HFFc6 (cell line): ENCODE data around the gene GARIN3. TPM values are rescaled to one million over a fixed set of nuclear protein-coding genes. Genes with fewer than 3 reads are reported as not detected.
"Not testable (repeated sequence)": the region's sequence is repeated elsewhere in the genome, so short reads cannot be mapped to it uniquely, and the experiment has no call there.

Experiments
- DNase-seq: peaks from one replicate; pipeline ENCODE4 v3.0.0-alpha.2; 2018
- H3K27ac Mint-ChIP-seq: 2 replicates; pipeline ENCODE4 v1.8.0; 2020; ENCODE audit warnings: mild to moderate bottlenecking, mixed read lengths
- H3K27me3 Mint-ChIP-seq: 2 replicates; pipeline ENCODE4 v1.8.0; 2021; ENCODE audit warnings: mild to moderate bottlenecking, moderate library complexity, mixed read lengths; ENCODE audit not compliant: insufficient read depth
- H3K36me3 Mint-ChIP-seq: 2 replicates; pipeline ENCODE4 v1.8.0; 2021; ENCODE audit warnings: low read depth, mixed read lengths
- H3K4me1 Mint-ChIP-seq: 2 replicates; pipeline ENCODE4 v1.8.0; 2020; ENCODE audit warnings: low read depth, mixed read lengths
- H3K4me3 Mint-ChIP-seq: 2 replicates; pipeline ENCODE4 v1.8.0; 2020; ENCODE audit warnings: mild to moderate bottlenecking, moderate library complexity, mixed read lengths
- H3K9me3 Mint-ChIP-seq: 2 replicates; pipeline ENCODE4 v1.8.0; 2020; ENCODE audit warnings: mild to moderate bottlenecking, mixed read lengths
- CTCF ChIP-seq: fragments of 200-600 bp; sonication (generic); IDR thresholded peaks from 2 replicates; pipeline ENCODE4 v1.5.0; 2021; ENCODE audit warnings: antibody characterized with exemption, mild to moderate bottlenecking
- total RNA-seq, 6 experiments: library from RNA; stranded (reverse); fragmentation: NEBNext Ultra II Directional; extraction: Animal tissue kit (Norgen Biotek cat#: 25700); gene quantifications; 2 replicates in 1 of 6; 3 replicates in 5 of 6; pipeline ENCODE4 v1.2.3, GENCODE V29; 2021

GARIN3 gene
- total RNA-seq, 6 experiments from 2014 or later: not detected

GRCh38 chr5:157188270-157188669 lies 22.2 kb upstream of the GARIN3 start:
- H3K4me1 Mint-ChIP-seq: no peaks in the 10 kb centered on the region
- H3K9me3 Mint-ChIP-seq: no peaks in the 10 kb centered on the region
- H3K4me3 Mint-ChIP-seq: no peak overlapping the region
- no peak overlapping the region for H3K27ac Mint-ChIP-seq
- no peak for TF ChIP-seq CTCF
- H3K27me3 Mint-ChIP-seq: peaks cover 6% of the 10 kb centered on the region
- DNase-seq: no peak
- no peaks in the 10 kb centered on the region for H3K36me3 Mint-ChIP-seq

- H3K4me1 Mint-ChIP-seq: no peaks in the 10 kb centered on the region
- H3K9me3 Mint-ChIP-seq: no peaks in the 10 kb centered on the region
- H3K27ac Mint-ChIP-seq: no peak overlapping the region
- no peak overlapping the region for H3K4me3 Mint-ChIP-seq
- H3K27me3 Mint-ChIP-seq: peaks cover 6% of the 10 kb centered on the region
- no peaks in the 10 kb centered on the region for H3K36me3 Mint-ChIP-seq
- DNase-seq: no peak
- no peak for TF ChIP-seq CTCF
Observed at GRCh38 chr5:157187046-157187754, 21.1 kb upstream of the GARIN3 start.

- no peak overlapping the region for H3K4me3 Mint-ChIP-seq
- no peak overlapping the region for H3K27ac Mint-ChIP-seq
- peaks cover 6% of the 10 kb centered on the region for H3K27me3 Mint-ChIP-seq
- no peak for DNase-seq
- H3K4me1 Mint-ChIP-seq: no peaks in the 10 kb centered on the region
- TF ChIP-seq CTCF: no peak
- no peaks in the 10 kb centered on the region for H3K36me3 Mint-ChIP-seq
- H3K9me3 Mint-ChIP-seq: no peaks in the 10 kb centered on the region
Observed at GRCh38 chr5:157186309-157187045, 20.4 kb upstream of the GARIN3 start.

GRCh38 chr5:157185122-157185521 lies 19.1 kb upstream of the GARIN3 start:
- H3K4me1 Mint-ChIP-seq, H3K36me3 Mint-ChIP-seq, H3K27me3 Mint-ChIP-seq, DNase-seq, H3K9me3 Mint-ChIP-seq, H3K27ac Mint-ChIP-seq, H3K4me3 Mint-ChIP-seq: not testable (repeated sequence)

GRCh38 chr5:157184117-157184670 lies 18.1 kb upstream of the GARIN3 start:
- TF ChIP-seq CTCF: no peak
- Mint-ChIP-seq H3K27me3 (peaks cover 8% of the 10 kb centered on the region), H3K9me3 (no peaks in the 10 kb centered on the region), H3K27ac (no peak overlapping the region), H3K4me3 (no peak overlapping the region), H3K4me1 (no peaks in the 10 kb centered on the region), H3K36me3 (no peaks in the 10 kb centered on the region)
- DNase-seq: no peak
